ENCODE results near the gene ERMARD. TPM values are rescaled to one million over a fixed set of nuclear protein-coding genes. Genes with fewer than 3 reads are reported as not detected.
A peak's percentile ranks its signal among the peaks of the same experiment; 100 is the strongest.

The ERMARD gene
- total RNA-seq, 4 donors from 2014 or later = 10.3 to 21.4 (median 17.6) TPM

DNA sequence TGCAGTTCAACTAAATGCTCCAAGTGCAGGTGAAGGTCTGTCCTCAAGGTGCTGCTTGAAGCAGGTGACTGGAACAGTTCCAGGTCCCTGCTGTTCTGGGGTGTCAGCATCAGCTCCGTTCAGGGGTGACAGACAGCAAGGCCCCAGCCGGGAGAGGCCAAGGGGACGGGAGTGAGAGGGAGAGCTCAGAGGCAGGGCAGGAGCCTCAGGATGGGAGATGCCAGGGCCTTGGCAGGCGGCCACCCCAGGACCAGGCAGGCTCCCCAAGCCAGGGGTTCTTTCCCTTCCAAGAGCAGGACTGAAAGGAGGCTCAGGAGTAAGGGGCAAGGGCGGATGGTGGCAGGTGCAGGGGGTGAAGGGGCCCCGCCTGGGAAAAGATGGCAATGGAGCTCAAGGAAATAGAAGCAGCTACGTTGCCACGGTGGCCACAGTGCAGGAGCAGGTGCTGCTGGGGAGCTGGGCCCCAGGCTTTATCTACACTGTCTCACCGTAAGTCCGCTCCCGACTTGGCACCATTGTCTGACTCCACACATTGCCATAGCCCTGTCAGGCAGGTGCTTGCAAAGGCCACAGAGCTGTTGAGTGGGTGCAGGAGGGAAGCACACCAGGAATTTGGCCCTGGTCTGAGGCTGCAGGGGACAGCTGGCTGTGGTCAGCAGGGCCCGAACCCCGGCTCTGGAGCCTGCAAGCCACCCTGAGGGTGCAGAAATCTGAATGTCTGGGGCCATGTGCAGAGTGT lies 43.1 kb downstream of the ERMARD start:
- Histone ChIP-seq H3K27ac (no peak overlapping the region), H3K4me1 (peaks cover 0 to 21% (median 0%) of the 10 kb centered on the region in 3 donors), H3K4me3 (no peak overlapping the region), H3K9me3 (no peaks in the 10 kb centered on the region), H3K36me3 (no peaks in the 10 kb centered on the region), H3K27me3 (peaks cover 0 to 8% (median 0%) of the 10 kb centered on the region in 4 donors)
- WGBS, 2 donors = 72 to 93% methylated on average over 7 to 9 of the region's 13 CpGs
- no peak for DNase-seq
- TF ChIP-seq, protein P1, sequence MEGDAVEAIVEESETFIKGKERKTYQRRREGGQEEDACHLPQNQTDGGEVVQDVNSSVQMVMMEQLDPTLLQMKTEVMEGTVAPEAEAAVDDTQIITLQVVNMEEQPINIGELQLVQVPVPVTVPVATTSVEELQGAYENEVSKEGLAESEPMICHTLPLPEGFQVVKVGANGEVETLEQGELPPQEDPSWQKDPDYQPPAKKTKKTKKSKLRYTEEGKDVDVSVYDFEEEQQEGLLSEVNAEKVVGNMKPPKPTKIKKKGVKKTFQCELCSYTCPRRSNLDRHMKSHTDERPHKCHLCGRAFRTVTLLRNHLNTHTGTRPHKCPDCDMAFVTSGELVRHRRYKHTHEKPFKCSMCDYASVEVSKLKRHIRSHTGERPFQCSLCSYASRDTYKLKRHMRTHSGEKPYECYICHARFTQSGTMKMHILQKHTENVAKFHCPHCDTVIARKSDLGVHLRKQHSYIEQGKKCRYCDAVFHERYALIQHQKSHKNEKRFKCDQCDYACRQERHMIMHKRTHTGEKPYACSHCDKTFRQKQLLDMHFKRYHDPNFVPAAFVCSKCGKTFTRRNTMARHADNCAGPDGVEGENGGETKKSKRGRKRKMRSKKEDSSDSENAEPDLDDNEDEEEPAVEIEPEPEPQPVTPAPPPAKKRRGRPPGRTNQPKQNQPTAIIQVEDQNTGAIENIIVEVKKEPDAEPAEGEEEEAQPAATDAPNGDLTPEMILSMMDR (IDR thresholded peaks at IDR 0.05) = no peak
- no peak for TF ChIP-seq POLR2A (IDR thresholded peaks at IDR 0.05)
- intact Hi-C loops (cut with DNase I) = no loop called here

DNA sequence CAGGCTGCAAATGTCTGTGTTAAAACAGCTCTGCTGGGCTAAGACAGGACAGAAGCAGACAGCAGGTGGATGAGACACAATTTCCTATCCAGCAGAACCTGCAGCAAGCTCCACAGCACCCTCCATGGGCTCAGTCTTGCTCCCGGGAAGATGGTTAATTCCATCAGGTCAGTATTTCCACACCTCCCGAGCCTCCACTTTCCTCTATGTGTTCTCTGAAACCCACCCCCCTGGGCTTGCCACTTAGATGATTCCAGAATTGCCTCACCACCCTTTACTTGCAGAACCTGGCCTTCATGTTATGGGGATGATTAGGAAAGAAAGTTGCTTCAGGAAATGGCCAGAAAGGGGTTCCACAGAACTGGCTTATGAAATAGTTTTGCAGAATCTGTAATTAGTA lies 43.8 kb downstream of the ERMARD start:
- no peaks in the 10 kb centered on the region for H3K9me3 ChIP-seq
- H3K4me3 ChIP-seq = no peak overlapping the region
- TF ChIP-seq, protein P1 (IDR thresholded peaks at IDR 0.05) = no peak
- no peak for TF ChIP-seq POLR2A (IDR thresholded peaks at IDR 0.05)
- H3K36me3 ChIP-seq = no peaks in the 10 kb centered on the region
- no peak for DNase-seq
- H3K4me1 ChIP-seq = peaks cover 0 to 21% (median 6%) of the 10 kb centered on the region in 3 donors
- no peak overlapping the region for H3K27ac ChIP-seq
- H3K27me3 ChIP-seq = peaks cover 0 to 8% (median 0%) of the 10 kb centered on the region in 4 donors
- intact Hi-C loops (cut with DNase I) = no loop called here
- 65 to 80% methylated on average over 2 of the region's 2 CpGs for WGBS, 2 donors

GRCh38 chr6:169798764-169799473 lies 47.5 kb downstream of the ERMARD start:
- Histone ChIP-seq H3K36me3 (no peaks in the 10 kb centered on the region), H3K27ac (peak overlapping the region in 1 of 4 donors; percentile 16), H3K4me1 (peaks cover 0 to 23% (median 13%) of the 10 kb centered on the region in 3 donors), H3K9me3 (no peaks in the 10 kb centered on the region), H3K4me3 (no peak overlapping the region), H3K27me3 (peaks cover 0 to 16% (median 0%) of the 10 kb centered on the region in 4 donors)
- TF ChIP-seq, protein P1 (IDR thresholded peaks at IDR 0.05) = no peak
- TF ChIP-seq POLR2A (IDR thresholded peaks at IDR 0.05) = no peak
- DNase-seq = no peak
- 88 to 91% methylated on average over 9 to 10 of the region's 10 CpGs for WGBS, 2 donors
- intact Hi-C loops (cut with DNase I) = no loop called here

DNA sequence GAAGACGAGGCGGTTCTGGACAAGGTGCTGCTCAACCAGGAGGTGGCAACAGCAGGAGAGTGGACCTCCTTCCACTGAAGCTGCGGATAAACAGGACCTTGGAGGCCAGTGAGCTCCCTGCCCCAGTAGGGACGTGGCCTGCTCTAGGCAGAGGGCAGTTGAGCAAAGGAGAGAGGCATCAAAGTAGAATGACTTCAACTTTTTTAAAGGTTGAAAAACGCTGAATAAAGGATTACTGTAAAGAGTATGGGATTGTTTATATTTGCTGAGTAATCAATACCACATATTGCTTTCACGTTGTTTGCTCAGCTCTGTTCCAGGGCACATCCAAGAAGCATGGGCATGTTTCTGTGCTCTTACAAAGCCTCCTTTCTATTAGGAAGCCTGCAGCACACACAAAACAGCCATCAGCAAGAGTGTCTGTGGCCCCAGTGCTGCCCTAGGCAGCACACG lies 48.1 kb downstream of the ERMARD start:
- H3K27me3 ChIP-seq = peaks cover 0 to 20% (median 0%) of the 10 kb centered on the region in 4 donors
- H3K4me3 ChIP-seq = no peak overlapping the region
- H3K4me1 ChIP-seq = peaks cover 0 to 23% (median 13%) of the 10 kb centered on the region in 3 donors
- intact Hi-C loops (cut with DNase I) = no loop called here
- TF ChIP-seq POLR2A (IDR thresholded peaks at IDR 0.05) = no peak
- TF ChIP-seq, protein P1 (IDR thresholded peaks at IDR 0.05) = no peak
- no peaks in the 10 kb centered on the region for H3K9me3 ChIP-seq
- H3K27ac ChIP-seq = peak overlapping the region in 1 of 4 donors; percentile 16
- H3K36me3 ChIP-seq = no peaks in the 10 kb centered on the region
- DNase-seq = no peak
- WGBS, 2 donors = 64 to 67% methylated on average over 7 of the region's 7 CpGs

Measured in esophagus squamous epithelium (tissue), 5 donors.